GM19023 (cell line): ENCODE data around the gene ABCC3.
"Not testable (repeated sequence)": the region's sequence is repeated elsewhere in the genome, so short reads cannot be mapped to it uniquely, and the experiment has no call there.

ENCODE experiments used
- ATAC-seq: cut with Tn5 transposase; IDR thresholded peaks from one replicate; pipeline ENCODE4 v1.9.1; 2021; ENCODE audit warnings: mild to moderate bottlenecking, moderate library complexity; ENCODE audit not compliant: unreplicated experiment

ABCC3 gene

GRCh38 chr17:50696365-50696879, 61.7 kb downstream of the ABCC3 start:
- no peak for ATAC-seq

- ATAC-seq: no peak
These were observed 62.4 kb downstream of the ABCC3 start for GRCh38 chr17:50697062-50697461.

- ATAC-seq: no peak
These were observed 63.1 kb downstream of the ABCC3 start for GRCh38 chr17:50697663-50698272.

GRCh38 chr17:50699410-50699809, 64.7 kb downstream of the ABCC3 start:
- ATAC-seq: no peak

- ATAC-seq: no peak
These were observed 68.5 kb downstream of the ABCC3 start for GRCh38 chr17:50703162-50703561.

GRCh38 chr17:50707289-50708049, 72.8 kb downstream of the ABCC3 start, which contains the start of gene ANKRD40:
Gene ANKRD40, minus strand, starts transcription at chr17:50707914. Its CDS starts 260 bp downstream, at chr17:50707654.
- ATAC-seq: peak; percentile 79

GRCh38 chr17:50708050-50709000, 73.6 kb downstream of the ABCC3 start:
- no peak for ATAC-seq

- ATAC-seq: not testable (repeated sequence)
These were observed 74.4 kb downstream of the ABCC3 start for GRCh38 chr17:50709053-50709452.

- no peak for ATAC-seq
These were observed 75.3 kb downstream of the ABCC3 start for GRCh38 chr17:50710025-50710424.

- no peak for ATAC-seq
These were observed 76.0 kb downstream of the ABCC3 start for GRCh38 chr17:50710650-50711049.

GRCh38 chr17:50712641-50713040, 78.0 kb downstream of the ABCC3 start:
- ATAC-seq: no peak

GRCh38 chr17:50715471-50715870, 80.8 kb downstream of the ABCC3 start:
- ATAC-seq: no peak

GRCh38 chr17:50719144-50719923, 84.7 kb downstream of the ABCC3 start, which contains the start of gene LUC7L3:
Gene LUC7L3, plus strand, starts transcription at chr17:50719603. Its CDS starts 130 bp downstream, at chr17:50719733.
- ATAC-seq: peak; percentile 94

- no peak for ATAC-seq
These were observed 85.5 kb downstream of the ABCC3 start for GRCh38 chr17:50719924-50720794.

GRCh38 chr17:50721194-50722010, 86.7 kb downstream of the ABCC3 start:
- no peak for ATAC-seq

GRCh38 chr17:50722746-50723145, 88.1 kb downstream of the ABCC3 start:
- no peak for ATAC-seq

GRCh38 chr17:50724622-50725021, 89.9 kb downstream of the ABCC3 start:
- not testable (repeated sequence) for ATAC-seq
